Nucleus accumbens (tissue), 56 donors: Measurements from ENCODE around the gene POLR2C.

Source experiments
- DNase-seq, 56 donors: peaks; one replicate each; lab custom pipeline; 2025; lab: John Stamatoyannopoulos, UW

POLR2C gene

GRCh38 chr16:57500578-57501111, 38.2 kb downstream of the POLR2C start:
- DNase-seq: no peak

GRCh38 chr16:57501492-57501891, 39.0 kb downstream of the POLR2C start:
- DNase-seq: no peak

DNA sequence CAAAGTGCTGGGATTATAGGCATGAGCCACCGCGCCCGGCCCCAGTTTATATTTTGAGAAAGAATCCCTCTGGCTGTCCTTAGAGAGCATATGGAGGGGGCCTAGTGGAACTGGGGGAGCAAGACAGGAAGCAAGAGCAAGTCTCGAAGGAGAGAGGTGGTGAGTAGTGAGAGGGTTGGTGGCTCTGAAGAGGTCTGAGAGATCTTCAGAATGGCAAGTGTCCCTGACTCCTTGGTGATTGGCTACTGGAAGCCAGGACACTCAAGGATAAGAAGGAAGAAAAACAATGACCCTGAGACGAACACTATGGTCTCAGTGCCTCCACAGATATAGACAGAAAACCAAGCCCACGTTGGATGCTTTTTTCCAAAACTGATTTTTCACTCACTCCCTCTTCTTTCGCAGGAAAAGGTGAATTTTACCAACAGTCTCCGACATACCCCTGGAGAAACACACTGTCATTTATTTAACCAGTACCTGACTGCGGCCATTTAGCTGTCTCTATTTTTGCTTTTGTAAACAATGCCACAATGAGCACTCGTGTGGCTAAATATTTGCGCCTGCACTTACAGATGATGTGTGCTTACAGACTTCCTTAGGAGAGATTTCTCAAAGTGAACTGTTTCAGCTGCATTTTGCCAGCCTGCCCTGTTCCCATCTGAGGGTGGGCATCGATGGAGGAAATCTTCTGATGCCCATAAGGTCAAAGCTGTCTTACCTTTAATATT, 39.7 kb downstream of the POLR2C start:
- DNase-seq: no peak

- DNase-seq: no peak
These were observed 40.9 kb downstream of the POLR2C start for GRCh38 chr16:57503366-57503765.

DNA sequence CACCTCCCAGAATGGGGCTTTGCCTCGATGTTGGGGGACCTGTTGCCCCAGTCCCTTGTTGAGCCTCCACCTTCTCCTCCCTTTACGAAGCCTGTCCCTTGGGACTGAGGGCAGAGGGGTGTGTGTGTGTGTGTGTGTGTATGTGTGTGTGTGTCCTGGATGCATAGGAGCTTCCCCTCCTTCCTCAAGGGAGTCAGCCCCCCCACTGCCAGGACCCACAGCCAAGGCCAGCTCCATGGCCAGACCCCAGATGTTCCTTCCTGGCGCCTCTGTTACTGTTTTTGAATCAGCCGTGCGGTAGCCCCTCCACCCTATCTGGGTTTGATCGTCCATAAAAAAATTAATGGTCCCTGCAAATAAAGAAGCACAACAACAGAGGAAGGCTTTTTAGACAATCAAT, 41.5 kb downstream of the POLR2C start:
- DNase-seq: no peak

DNA sequence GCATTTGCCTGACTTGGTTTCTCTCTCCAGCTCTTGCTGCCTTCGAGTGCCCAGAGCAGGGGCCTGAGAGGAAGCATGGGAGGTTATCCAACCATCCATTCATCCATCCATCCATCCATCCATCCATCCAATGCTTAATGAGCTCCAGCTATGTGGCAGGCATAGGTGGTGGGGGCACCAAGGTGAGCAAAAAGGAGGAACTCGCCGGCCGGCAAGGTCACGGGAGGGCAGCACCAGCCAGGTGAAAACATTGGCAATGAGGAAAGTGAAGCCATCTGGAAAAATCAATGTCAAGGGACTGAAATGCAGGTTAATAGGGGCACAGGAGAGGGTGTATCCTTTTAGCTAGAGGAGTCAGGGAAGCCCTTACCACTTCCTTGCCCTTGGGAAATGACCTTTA, 42.0 kb downstream of the POLR2C start:
- no peak for DNase-seq

GRCh38 chr16:57505169-57505568, 42.7 kb downstream of the POLR2C start:
- no peak for DNase-seq

GRCh38 chr16:57507136-57508034, 44.9 kb downstream of the POLR2C start:
- DNase-seq: no peak

- no peak for DNase-seq
These were observed 45.6 kb downstream of the POLR2C start for GRCh38 chr16:57508035-57508425.

- DNase-seq: no peak
These were observed 46.9 kb downstream of the POLR2C start for GRCh38 chr16:57509231-57509923.

GRCh38 chr16:57510016-57510871, 47.8 kb downstream of the POLR2C start:
- DNase-seq: no peak

DNA sequence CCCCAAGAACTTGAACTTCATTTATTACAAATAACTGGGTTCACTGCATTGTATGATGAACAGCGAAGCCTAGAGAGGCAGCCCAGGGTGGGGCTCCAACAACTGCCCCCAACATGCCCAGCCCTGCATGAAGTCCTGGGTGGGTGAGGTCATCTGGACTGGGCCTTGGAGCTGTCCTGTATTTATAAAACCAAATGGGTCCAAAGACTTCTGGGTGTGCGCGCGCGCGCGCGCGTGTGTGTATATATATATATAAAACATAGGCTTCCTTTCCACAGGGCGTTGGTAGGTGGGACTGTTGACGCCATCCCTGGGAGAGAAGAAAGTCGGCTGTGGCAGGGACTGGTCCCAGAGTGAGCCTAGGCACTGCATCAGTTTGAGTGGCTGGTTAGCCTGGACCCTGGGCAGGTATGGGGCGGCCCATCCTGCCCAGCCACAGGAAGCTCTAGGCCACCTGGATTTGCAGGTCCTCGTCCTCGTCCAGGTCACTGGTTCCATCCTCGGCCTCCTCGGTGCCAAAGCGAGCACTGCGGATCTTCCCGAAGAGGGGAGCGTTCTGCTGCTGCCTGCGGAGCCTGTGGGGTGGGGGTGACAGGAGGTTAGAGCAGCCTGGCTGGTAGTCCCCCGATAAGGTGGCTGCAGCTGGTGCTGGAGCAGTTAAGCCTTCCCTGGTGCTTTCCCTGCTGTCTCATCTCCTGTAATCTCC, 50.0 kb downstream of the POLR2C start:
- no peak for DNase-seq

- no peak for DNase-seq
These were observed 51.1 kb downstream of the POLR2C start for GRCh38 chr16:57513371-57514102.

GRCh38 chr16:57514371-57514770, 51.9 kb downstream of the POLR2C start:
- no peak for DNase-seq

DNA sequence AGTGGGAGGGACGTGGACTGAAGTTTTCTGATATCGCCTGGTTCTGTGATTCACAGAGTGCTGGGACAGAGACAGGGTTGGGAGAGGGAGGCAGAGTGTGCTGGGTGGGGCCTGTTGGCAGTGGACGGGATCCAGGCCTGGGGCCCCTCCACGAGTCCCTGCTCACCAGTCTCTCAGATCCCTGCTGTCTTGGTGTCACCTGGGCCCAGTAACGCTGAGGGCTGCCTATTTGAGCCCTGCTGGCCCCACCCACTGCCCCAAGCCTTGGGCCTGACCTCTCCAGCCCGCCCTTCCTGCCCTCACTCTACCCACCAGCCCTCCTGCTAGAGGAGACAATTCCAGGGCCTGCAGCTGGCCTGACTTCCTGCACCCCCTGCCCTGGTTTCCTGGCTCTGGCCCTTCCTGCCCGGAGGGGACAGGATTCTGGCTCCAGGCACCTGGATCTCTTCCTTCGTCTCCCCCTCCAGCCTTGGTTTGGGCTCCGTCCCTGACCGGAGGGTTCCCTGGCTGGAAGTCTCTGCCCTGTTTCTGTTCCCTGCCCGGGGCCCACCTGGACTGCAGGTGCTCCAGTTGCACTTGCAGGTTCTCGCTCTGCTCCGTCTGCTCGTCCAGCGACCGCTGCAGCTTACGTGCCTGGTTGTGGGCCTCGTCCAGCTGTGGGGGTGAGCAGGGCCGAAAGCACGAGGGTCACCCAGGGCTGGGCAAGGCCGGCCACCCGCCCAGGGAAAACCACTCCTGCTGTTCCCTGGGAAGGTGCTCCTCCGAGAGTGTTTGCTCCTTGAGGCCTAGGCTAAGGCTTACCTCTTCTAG, 52.5 kb downstream of the POLR2C start:
- DNase-seq: no peak

- no peak for DNase-seq
These were observed 53.8 kb downstream of the POLR2C start for GRCh38 chr16:57516176-57516725.

GRCh38 chr16:57516773-57517172, 54.3 kb downstream of the POLR2C start:
- DNase-seq: no peak
